A673 (cell line): ENCODE data around the gene NUTM2D. TPM values are rescaled to one million over a fixed set of nuclear protein-coding genes. Genes with fewer than 3 reads are reported as not detected.
A peak's percentile ranks its signal among the peaks of the same experiment; 100 is the strongest.
"Not testable (repeated sequence)": the region's sequence is repeated elsewhere in the genome, so short reads cannot be mapped to it uniquely, and the experiment has no call there.

Experiments
- BruUV-seq: library from RNA; stranded (reverse); fragments of 400-500 nt; replicated peaks from 2 replicates; lab custom pipeline; 2021; lab: Mats Ljungman, UMichigan
- CTCF ChIA-PET: fragments of 300-600 bp; sonication (Branson Sonifier 250); formaldehyde crosslinking; loops from one replicate; lab custom pipeline; 2022; ENCODE audit warnings: antibody characterized with exemption; lab: Charles Lee
- POLR2A ChIA-PET: fragments of 300-600 bp; sonication (Branson Sonifier 250); formaldehyde crosslinking; loops from one replicate; lab custom pipeline; 2022; ENCODE audit warnings: antibody characterized with exemption; ENCODE audit not compliant: low non-redundant PET; lab: Charles Lee
- DNase-seq: peaks from one replicate; pipeline ENCODE4 v3.0.0-alpha.2; 2015; ENCODE audit warnings: low spot score
- H3K27ac ChIP-seq: fragments of 200-600 bp; sonication (generic); 2 replicates; pipeline ENCODE4 v1.5.1; 2016; ENCODE audit warnings: mixed run types, low read depth, mild to moderate bottlenecking, mixed read lengths, antibody characterized with exemption, low read length; ENCODE audit not compliant: poor library complexity, severe bottlenecking
- H3K27me3 ChIP-seq: fragments of 200-600 bp; sonication (generic); replicated peaks from 2 replicates; pipeline ENCODE4 v1.6.1; 2017; ENCODE audit warnings: mixed run types, low read depth, mild to moderate bottlenecking, mixed read lengths, antibody characterized with exemption, low read length; ENCODE audit not compliant: insufficient read depth, poor library complexity
- H3K36me3 ChIP-seq: fragments of 200-600 bp; sonication (generic); 2 replicates; pipeline ENCODE4 v1.6.1; 2016; ENCODE audit warnings: mixed run types, mild to moderate bottlenecking, mixed read lengths, antibody characterized with exemption, low read length; ENCODE audit not compliant: insufficient read depth, poor library complexity, severe bottlenecking
- H3K4me1 ChIP-seq: fragments of 200-600 bp; sonication (generic); 2 replicates; pipeline ENCODE4 v1.6.1; 2017; ENCODE audit warnings: mixed run types, mild to moderate bottlenecking, mixed read lengths, antibody characterized with exemption, low read length; ENCODE audit not compliant: insufficient read depth, poor library complexity, severe bottlenecking
- H3K4me3 ChIP-seq: fragments of 200-600 bp; sonication (generic); 2 replicates; pipeline ENCODE4 v1.5.1; 2016; ENCODE audit warnings: low read depth, mixed run types, mild to moderate bottlenecking, mixed read lengths, low read length; ENCODE audit not compliant: poor library complexity, severe bottlenecking
- H3K9me3 ChIP-seq: fragments of 200-600 bp; sonication (generic); 2 replicates; pipeline ENCODE4 v1.6.1; 2016; ENCODE audit warnings: mixed run types, low read depth, mild to moderate bottlenecking, mixed read lengths, antibody characterized with exemption, low read length; ENCODE audit not compliant: poor library complexity, severe bottlenecking
- CTCF ChIP-seq: fragments of 300-800, 200-600 bp; sonication (generic); conservative IDR thresholded peaks from 2 replicates; pipeline ENCODE4 v1.5.1; 2017; ENCODE audit warnings: low read depth, mild to moderate bottlenecking, antibody characterized with exemption, low read length, moderate library complexity, mixed read lengths
- intact Hi-C: fragments of 100-400 bp; cut with micrococcal nuclease; formaldehyde crosslinking; loops from one replicate; pipeline ENCODE4 v1.10.0; 2022; ENCODE audit not compliant: unreplicated experiment
- total RNA-seq: library from RNA; stranded (reverse); gene quantifications from 2 replicates; pipeline ENCODE4 v1.2.3, GENCODE V29; 2021

Gene NUTM2D
- total RNA-seq, 1 experiment from 2014 or later = 1.3 TPM

- peak; percentile 38; the same call in 1 of the 2 replicates for TF ChIP-seq CTCF
- H3K36me3 ChIP-seq, POLR2A ChIA-PET, H3K4me1 ChIP-seq, CTCF ChIA-PET, intact Hi-C loops, H3K9me3 ChIP-seq, H3K27me3 ChIP-seq: not testable (repeated sequence)
- peak; percentile 89 for DNase-seq
- peak overlapping the region; percentile 65 for H3K27ac ChIP-seq
- BruUV-seq = TSS peak; percentile 56
- peak overlapping the region; percentile 61 for H3K4me3 ChIP-seq
These were observed 14.8 kb upstream of the NUTM2D start for GRCh38 chr10:87342711-87343258.

- H3K27me3 ChIP-seq, CTCF ChIA-PET, intact Hi-C loops, POLR2A ChIA-PET, H3K27ac ChIP-seq, H3K36me3 ChIP-seq, H3K4me1 ChIP-seq, BruUV-seq, H3K9me3 ChIP-seq, DNase-seq, H3K4me3 ChIP-seq: not testable (repeated sequence)
These were observed 11.8 kb upstream of the NUTM2D start for GRCh38 chr10:87345743-87346142.

GRCh38 chr10:87350161-87350560 lies 7.4 kb upstream of the NUTM2D start:
- BruUV-seq, intact Hi-C loops, H3K36me3 ChIP-seq, H3K4me3 ChIP-seq, POLR2A ChIA-PET, H3K27me3 ChIP-seq, H3K9me3 ChIP-seq, DNase-seq, H3K27ac ChIP-seq, H3K4me1 ChIP-seq, CTCF ChIA-PET: not testable (repeated sequence)

DNA sequence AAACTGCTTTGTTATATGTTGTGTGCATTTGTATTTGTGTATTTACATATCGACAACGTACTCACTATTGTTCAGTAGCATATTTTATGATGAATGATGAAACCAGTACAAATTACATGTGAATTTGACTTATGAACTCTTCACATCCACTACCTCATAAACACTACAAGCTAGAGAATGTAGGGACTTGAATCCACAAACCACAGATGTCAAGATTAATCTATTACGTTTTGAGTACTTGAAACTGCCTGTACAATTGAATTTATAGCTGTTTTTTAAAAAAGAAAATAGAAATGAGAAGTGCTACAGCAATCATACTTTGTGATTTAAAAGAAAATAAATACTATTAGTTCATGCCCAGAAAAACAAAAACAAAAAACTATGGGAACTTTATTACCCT lies 4.7 kb upstream of the NUTM2D start:
- H3K4me3 ChIP-seq, H3K4me1 ChIP-seq, H3K9me3 ChIP-seq, H3K27ac ChIP-seq, H3K36me3 ChIP-seq, DNase-seq, CTCF ChIA-PET, BruUV-seq, H3K27me3 ChIP-seq, POLR2A ChIA-PET, intact Hi-C loops: not testable (repeated sequence)

GRCh38 chr10:87355110-87355509 lies 2.4 kb upstream of the NUTM2D start:
- BruUV-seq, CTCF ChIA-PET, POLR2A ChIA-PET: not testable (repeated sequence)

GRCh38 chr10:87358159-87358558 lies 615 bp downstream of the NUTM2D start:
- CTCF ChIA-PET, DNase-seq, H3K9me3 ChIP-seq, H3K4me3 ChIP-seq, H3K36me3 ChIP-seq, H3K4me1 ChIP-seq, H3K27ac ChIP-seq, intact Hi-C loops, H3K27me3 ChIP-seq, BruUV-seq, POLR2A ChIA-PET: not testable (repeated sequence)

More at GRCh38 chr10:87355110-87355509, 2.4 kb upstream of the NUTM2D start:
- H3K9me3 ChIP-seq, H3K4me1 ChIP-seq, H3K27me3 ChIP-seq, H3K36me3 ChIP-seq, H3K4me3 ChIP-seq, intact Hi-C loops, H3K27ac ChIP-seq, DNase-seq: not testable (repeated sequence)

DNA sequence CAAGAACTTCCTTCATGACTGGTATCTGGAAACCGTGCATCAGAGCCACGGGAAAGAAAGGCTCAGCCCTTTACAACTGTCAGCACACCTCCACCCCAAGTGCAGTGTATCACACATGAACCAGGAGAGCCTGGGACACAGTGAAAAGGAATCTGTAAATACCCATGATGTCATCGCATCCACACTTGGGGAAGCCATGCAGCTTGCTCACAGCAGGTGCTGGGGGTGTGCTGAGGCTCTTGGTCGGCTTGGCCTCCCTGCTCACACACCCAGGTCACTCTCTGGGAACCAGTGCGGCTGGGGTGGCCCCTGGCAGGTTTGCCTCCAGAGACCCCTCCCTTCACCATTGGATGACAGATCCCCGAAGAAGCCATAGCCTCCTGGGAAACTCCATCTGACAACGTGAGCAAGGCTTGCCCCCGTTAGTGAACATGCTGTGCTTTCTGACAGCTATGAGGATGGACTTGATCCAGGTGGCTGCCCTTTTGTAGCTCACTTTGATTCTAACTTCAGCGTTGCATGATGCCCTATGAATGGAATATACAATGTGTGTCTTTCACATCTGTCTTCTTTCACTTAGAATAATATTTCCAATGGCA lies 12.1 kb downstream of the NUTM2D start:
- H3K27ac ChIP-seq, H3K9me3 ChIP-seq, intact Hi-C loops, H3K4me1 ChIP-seq, BruUV-seq, POLR2A ChIA-PET, H3K27me3 ChIP-seq, DNase-seq, CTCF ChIA-PET, H3K4me3 ChIP-seq, H3K36me3 ChIP-seq: not testable (repeated sequence)
